GM12873 (cell line): ENCODE measurements around the gene CYSTM1.

Source experiments
- CTCF ChIP-seq: IDR thresholded peaks from 2 replicates; pipeline ENCODE4 v1.5.1; 2012; ENCODE audit warnings: low read depth, mild to moderate bottlenecking, moderate library complexity, low read length, control low read depth; ENCODE audit not compliant: insufficient read depth; ENCODE audit errors: missing control alignments

CYSTM1 gene

GRCh38 chr5:140270008-140270407 lies 95.0 kb downstream of the CYSTM1 start:
- no peak for TF ChIP-seq CTCF

- TF ChIP-seq CTCF, result no peak
Measured at GRCh38 chr5:140273401-140273877, 98.5 kb downstream of the CYSTM1 start.

GRCh38 chr5:140275837-140276236 lies 100.8 kb downstream of the CYSTM1 start:
- TF ChIP-seq CTCF, result no peak

GRCh38 chr5:140282266-140282665 lies 107.3 kb downstream of the CYSTM1 start:
- TF ChIP-seq CTCF, result no peak

GRCh38 chr5:140284013-140284412 lies 109.0 kb downstream of the CYSTM1 start:
- TF ChIP-seq CTCF, result no peak

GRCh38 chr5:140286424-140286823 lies 111.4 kb downstream of the CYSTM1 start:
- no peak for TF ChIP-seq CTCF

- no peak for TF ChIP-seq CTCF
Measured at GRCh38 chr5:140287801-140288521, 113.0 kb downstream of the CYSTM1 start.
